Body of pancreas (tissue), 4 donors: ENCODE results near the gene SERINC3.

Experiments
- CTCF ChIP-seq, 7 experiments: fragments of 450-650 bp in 4 of 7; fragments of 200-600 bp in 3 of 7; sonication (generic) in 3 of 7; IDR thresholded peaks; one replicate each; pipeline ENCODE4 v1.5.1; 2016 to 2019; ENCODE audit warnings: antibody characterized with exemption in 7 of 7
- POLR2A ChIP-seq, 3 donors: fragments of 450-650 bp; IDR thresholded peaks; one replicate each; pipeline ENCODE4 v1.6.1; 2016; ENCODE audit warnings: antibody characterized with exemption in 3 of 3, mild to moderate bottlenecking in 2 of 3

GRCh38 chr20:44570367-44570766 is 48.5 kb upstream of the SERINC3 start:
- no peak for TF ChIP-seq CTCF (IDR thresholded peaks at IDR 0.05)
- TF ChIP-seq POLR2A (IDR thresholded peaks at IDR 0.05) = no peak
